ENCODE results near the gene GHRH. TPM values are rescaled to one million over a fixed set of nuclear protein-coding genes. Genes with fewer than 3 reads are reported as not detected.

Gene GHRH
- total RNA-seq, 4 donors from 2014 or later: not detected

- 67% methylated on average over 1 of the region's 1 CpG for WGBS
- TF ChIP-seq POLR2A (IDR thresholded peaks at IDR 0.05; ENCODE audit: low read depth) (no peak), POLR2AphosphoS5 (IDR thresholded peaks at IDR 0.05) (no peak), CTCF (IDR thresholded peaks at IDR 0.05) (no peak), EP300 (IDR thresholded peaks at IDR 0.05) (no peak)
- H3K9me3 ChIP-seq: no peaks in the 10 kb centered on the region
- no peaks in the 10 kb centered on the region for H3K27me3 ChIP-seq
- peaks cover 48 to 94% (median 78%) of the 10 kb centered on the region in 4 donors for H3K36me3 ChIP-seq
- H3K4me3 ChIP-seq: no peak overlapping the region
- H3K4me1 ChIP-seq: peaks cover 15 to 55% (median 48%) of the 10 kb centered on the region in 4 donors
- no peak for DNase-seq (ENCODE audit: extremely low spot score)
- intact Hi-C loops (cut with DNase I): no loop called here
- peak overlapping the region; percentile 29 to 39 (median 31) for H3K27ac ChIP-seq (replicated peaks in 1 of 4)
These were observed 22.6 kb downstream of the GHRH start for GRCh38 chr20:37238935-37239451.

- 71% methylated on average over 6 of the region's 6 CpGs for WGBS
- intact Hi-C loops (cut with DNase I): no loop called here
These were observed 23.2 kb downstream of the GHRH start for GRCh38 chr20:37238426-37238825.

GRCh38 chr20:37237656-37238055, 24.0 kb downstream of the GHRH start:
- intact Hi-C loops (cut with DNase I): no loop called here
- peaks cover 56 to 98% (median 83%) of the 10 kb centered on the region in 4 donors for H3K36me3 ChIP-seq

More at GRCh38 chr20:37238426-37238825, 23.2 kb downstream of the GHRH start:
- peaks cover 10 to 50% (median 43%) of the 10 kb centered on the region in 4 donors for H3K4me1 ChIP-seq
- TF ChIP-seq POLR2AphosphoS5 (IDR thresholded peaks at IDR 0.05) (no peak), CTCF (IDR thresholded peaks at IDR 0.05) (no peak), POLR2A (IDR thresholded peaks at IDR 0.05; ENCODE audit: low read depth) (no peak), EP300 (IDR thresholded peaks at IDR 0.05) (no peak)
- peaks cover 50 to 98% (median 83%) of the 10 kb centered on the region in 4 donors for H3K36me3 ChIP-seq
- H3K27me3 ChIP-seq: no peaks in the 10 kb centered on the region
- peak overlapping the region in 3 of 4 donors; percentile 16 to 39 (median 32) for H3K27ac ChIP-seq (replicated peaks in 1 of 4)
- no peak for DNase-seq (ENCODE audit: extremely low spot score)
- no peak overlapping the region for H3K4me3 ChIP-seq
- no peaks in the 10 kb centered on the region for H3K9me3 ChIP-seq

GRCh38 chr20:37236462-37236861, 25.2 kb downstream of the GHRH start:
- TF ChIP-seq POLR2A (IDR thresholded peaks at IDR 0.05; ENCODE audit: low read depth) (no peak), EP300 (IDR thresholded peaks at IDR 0.05) (no peak), CTCF (IDR thresholded peaks at IDR 0.05) (no peak), POLR2AphosphoS5 (IDR thresholded peaks at IDR 0.05) (no peak)
- no peak overlapping the region for H3K27ac ChIP-seq (replicated peaks in 1 of 4)
- no peaks in the 10 kb centered on the region for H3K9me3 ChIP-seq
- no peak for DNase-seq (ENCODE audit: extremely low spot score)
- WGBS: 90% methylated on average over 2 of the region's 4 CpGs
- intact Hi-C loops (cut with DNase I): no loop called here
- H3K4me1 ChIP-seq: peaks cover 6 to 34% (median 31%) of the 10 kb centered on the region in 4 donors
- H3K27me3 ChIP-seq: no peaks in the 10 kb centered on the region
- peaks cover 56 to 98% (median 82%) of the 10 kb centered on the region in 4 donors for H3K36me3 ChIP-seq
- H3K4me3 ChIP-seq: no peak overlapping the region

More at GRCh38 chr20:37237656-37238055, 24.0 kb downstream of the GHRH start:
- WGBS: 96% methylated on average over 5 of the region's 5 CpGs
- peaks cover 6 to 42% (median 40%) of the 10 kb centered on the region in 4 donors for H3K4me1 ChIP-seq
- H3K27ac ChIP-seq (replicated peaks in 1 of 4): no peak overlapping the region
- no peak for TF ChIP-seq EP300 (IDR thresholded peaks at IDR 0.05)
- no peak for TF ChIP-seq POLR2A (IDR thresholded peaks at IDR 0.05; ENCODE audit: low read depth)
- TF ChIP-seq POLR2AphosphoS5 (IDR thresholded peaks at IDR 0.05): no peak
- TF ChIP-seq CTCF (IDR thresholded peaks at IDR 0.05): no peak
- no peaks in the 10 kb centered on the region for H3K9me3 ChIP-seq
- no peak overlapping the region for H3K4me3 ChIP-seq
- no peaks in the 10 kb centered on the region for H3K27me3 ChIP-seq
- DNase-seq (ENCODE audit: extremely low spot score): no peak

Data from esophagus muscularis mucosa (tissue), 4 donors.